HG03097 (cell line): ENCODE data around the gene DIAPH3.
"Not testable (repeated sequence)": the region's sequence is repeated elsewhere in the genome, so short reads cannot be mapped to it uniquely, and the experiment has no call there.

Source experiments
- ATAC-seq: cut with Tn5 transposase; IDR thresholded peaks from one replicate; pipeline ENCODE4 v1.9.1; 2021; ENCODE audit not compliant: unreplicated experiment, low FRiP score

The DIAPH3 gene

DNA sequence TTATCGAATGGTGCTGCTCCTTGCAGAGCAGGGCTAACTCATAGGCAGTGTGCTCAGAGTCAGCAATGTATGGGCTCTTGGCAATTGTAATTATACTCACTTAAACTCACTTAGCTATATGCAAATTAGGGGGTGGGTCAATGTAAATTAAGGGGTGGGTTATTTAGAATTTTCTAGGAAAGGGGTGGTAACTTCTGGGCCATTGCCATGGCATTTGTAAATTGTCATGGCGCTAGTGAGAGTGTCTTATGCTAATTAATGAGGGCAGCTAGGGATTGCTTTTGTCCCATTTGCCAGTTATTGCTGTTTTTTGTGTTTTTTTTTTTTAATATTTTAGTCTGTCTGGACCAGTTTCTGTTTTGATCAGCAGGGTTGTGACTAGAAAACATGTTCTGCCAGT is 68.4 kb downstream of the DIAPH3 start:
- ATAC-seq = no peak

DNA sequence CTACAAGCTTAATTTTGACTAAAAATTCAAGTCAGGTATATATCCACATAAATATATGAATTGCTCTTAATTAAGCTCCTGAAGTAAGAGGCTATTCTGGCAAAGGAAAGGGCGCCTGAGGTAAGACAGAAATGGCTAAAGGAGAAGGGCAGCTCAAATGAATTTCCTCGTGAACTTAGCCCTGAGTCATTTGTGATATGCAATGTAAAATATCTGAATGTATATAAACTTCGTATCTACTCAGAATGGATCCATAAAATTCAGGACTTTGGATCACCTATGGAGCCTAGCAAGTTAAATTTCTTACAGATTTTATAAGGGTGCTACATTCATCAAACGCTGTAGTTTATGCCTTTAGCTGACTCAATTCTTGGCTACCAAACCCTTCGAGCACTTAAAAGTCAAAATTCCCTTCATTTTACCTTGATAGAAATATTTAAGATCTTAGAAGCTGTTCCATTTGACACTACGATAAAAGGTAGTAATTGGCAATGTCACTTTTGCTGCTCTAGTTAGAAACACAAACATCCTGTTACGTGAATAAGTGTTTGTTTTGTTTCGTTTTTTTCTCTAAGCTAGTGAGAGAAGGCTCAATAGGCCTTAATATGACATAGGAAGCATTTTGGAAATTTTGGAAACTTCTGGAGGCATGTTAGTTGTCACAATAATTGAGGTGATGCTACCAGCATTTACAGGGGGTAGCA is 69.2 kb downstream of the DIAPH3 start:
- no peak for ATAC-seq

DNA sequence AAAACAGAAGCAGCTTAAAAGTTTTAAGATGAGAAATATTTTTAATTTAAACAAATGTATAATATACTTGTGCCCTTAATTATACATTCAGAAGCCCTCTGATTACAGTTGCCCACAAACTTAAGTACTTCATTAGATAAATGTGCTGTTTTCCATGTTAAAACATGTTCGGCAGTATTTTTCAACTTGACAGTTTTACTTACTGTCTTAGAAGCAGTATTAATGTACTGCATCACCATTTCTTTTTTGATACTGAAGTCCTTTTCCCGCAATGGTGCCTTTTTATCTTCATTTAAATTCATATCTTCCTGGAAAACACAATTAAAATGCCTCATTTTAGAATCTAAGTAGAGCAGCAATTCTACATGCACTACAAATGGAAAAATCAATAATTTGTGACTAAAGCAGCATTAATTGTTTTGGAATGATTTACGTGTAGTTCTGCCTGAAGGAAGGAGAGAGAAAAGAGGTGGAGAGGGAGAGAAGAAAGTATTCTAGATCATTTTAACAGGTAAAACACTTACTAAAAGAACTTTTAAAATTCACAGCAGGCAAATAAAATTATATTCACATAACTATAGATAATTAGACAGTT is 70.2 kb downstream of the DIAPH3 start:
- ATAC-seq = no peak

DNA sequence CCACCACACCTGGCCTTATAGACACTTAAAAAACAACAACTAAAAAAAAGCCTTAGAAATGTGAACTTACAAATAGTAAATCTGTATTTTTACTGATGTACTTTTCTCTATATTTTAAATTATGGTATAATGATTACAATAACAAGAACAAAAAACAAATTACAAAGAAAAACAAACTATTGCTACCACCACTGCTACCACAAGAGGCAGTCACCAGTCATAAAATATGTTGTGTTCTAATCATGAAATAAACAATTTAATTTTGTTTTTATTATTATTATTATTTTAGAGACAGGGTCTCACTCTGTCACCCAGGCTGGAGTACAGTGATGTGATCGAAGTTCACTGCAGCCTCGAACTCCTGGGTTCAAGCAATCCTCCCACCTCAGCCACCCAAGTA is 72.2 kb downstream of the DIAPH3 start:
- ATAC-seq = no peak

DNA sequence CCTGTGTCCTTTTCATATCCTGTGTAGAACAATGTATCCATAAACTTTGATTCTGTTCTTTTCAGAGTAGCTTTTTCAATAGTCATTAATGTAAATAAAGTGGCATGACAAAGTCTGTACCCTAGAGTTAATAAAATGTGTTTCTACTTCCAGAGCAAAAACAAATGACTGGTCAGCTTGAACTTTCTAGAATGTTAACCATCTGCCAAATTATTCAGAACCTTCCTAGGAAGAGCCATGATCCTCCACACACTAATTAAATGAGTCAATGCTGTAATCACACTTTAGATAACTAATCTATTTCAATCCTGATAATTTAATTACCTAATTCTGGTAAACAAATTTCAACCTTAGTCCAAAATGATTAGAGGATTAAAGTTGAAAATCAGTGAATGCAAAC is 73.2 kb downstream of the DIAPH3 start:
- ATAC-seq = no peak

DNA sequence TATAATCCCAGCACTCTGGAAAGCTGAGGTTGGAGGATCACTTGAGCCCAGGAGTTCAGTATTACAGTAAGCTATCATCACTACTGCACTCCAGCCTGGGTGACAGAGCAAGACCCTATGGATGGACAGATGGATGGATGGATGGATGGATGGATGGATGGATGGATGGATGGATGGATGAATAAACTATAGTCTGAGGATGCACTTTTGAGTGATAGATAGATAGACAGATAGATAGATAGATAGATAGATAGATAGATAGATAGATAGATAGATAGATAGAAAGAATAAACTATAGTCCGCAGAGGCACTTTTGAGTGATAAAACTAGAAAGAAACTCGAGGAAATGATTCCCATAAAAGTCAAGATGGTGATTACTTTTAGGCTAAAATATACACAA is 79.9 kb downstream of the DIAPH3 start:
- ATAC-seq = not testable (repeated sequence)

DNA sequence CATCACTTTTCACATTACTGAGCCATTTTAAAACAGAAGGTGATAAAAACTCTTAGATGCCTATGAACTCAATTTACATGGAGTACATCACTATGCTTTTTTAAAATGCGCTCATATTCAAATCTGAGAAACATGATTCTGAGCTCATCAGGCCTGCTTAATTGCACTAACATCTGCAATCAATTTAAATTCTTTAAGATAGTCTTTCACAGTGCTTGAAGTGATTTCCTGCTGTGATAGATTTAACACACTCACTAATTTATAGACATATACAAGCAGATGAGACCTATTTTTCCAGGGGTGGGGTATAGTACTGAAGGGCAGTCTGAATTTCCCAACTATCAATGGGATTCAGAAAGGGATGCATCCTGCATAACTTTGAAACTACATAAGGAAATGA is 82.9 kb downstream of the DIAPH3 start:
- no peak for ATAC-seq

DNA sequence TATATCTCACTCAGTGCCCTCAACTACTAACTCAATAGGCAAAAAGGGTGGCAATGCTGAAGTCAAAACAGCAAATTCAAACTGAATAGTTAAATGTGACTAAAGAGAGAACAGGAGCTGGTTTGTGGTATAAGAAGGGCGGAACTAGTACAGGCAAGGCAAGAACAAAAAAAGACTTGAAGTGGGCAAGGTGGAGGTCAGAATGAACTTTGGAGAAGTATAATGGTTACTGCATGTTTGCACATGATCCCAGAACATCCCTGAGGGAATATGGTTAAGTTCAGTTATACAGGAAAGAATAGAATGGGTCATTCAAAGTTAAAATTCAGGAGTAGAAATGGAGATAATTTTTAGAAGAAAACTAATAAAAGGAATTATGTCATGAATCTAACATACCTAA is 85.5 kb downstream of the DIAPH3 start:
- ATAC-seq = no peak

DNA sequence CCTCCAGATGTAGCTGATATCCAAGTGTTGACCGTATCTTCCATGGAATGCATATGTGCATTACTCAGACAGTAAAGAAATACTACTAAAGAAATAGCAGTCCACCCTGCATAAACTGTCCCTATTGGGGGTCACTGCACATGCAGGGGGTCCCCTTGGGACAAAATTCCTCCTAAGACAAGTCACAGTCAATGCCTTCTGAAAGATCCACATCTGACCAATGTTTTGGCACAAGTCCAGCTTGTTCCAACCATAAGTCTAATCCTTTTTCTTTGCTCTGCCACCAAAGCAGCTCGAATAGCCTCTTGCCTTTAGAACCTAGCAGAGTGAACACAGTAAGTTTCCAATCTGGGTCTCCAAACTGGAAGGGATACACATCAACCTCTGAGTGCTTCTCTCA is 87.9 kb downstream of the DIAPH3 start:
- no peak for ATAC-seq

DNA sequence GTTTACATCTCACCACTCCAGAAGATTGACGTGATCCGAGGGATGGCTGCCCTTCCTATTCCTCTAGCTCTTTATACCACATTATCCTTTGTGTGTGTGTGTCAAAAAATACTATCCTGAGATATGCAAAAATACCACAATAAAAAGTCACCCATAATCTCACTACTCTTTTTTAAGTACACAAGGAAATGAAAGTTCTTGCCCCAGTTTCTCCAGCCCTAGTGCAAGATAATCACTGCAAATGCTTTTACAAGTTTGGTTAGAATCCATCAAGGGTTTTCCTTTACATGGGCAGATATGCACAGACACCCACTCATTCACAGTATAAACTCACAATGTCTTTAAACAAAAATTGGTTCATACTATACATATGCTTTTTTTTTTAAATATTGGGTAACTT is 89.3 kb downstream of the DIAPH3 start:
- no peak for ATAC-seq

DNA sequence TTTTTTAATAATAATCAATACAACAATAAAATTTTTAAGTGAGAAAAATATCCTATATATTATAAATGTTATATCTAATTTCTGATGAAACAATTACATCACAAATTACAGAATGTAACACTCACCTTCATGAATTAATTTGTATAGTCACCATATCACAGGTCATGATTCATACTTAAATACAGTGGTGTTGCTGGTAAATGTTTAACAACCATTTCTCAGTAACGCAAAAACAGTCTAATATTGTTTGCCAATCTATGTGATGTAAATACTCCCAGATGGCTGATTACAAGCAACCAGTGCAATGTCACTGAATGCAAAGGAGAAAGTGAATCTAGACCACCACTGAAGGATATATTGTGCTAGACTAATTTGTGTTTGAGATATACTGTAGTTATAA is 97.5 kb downstream of the DIAPH3 start:
- ATAC-seq = no peak

DNA sequence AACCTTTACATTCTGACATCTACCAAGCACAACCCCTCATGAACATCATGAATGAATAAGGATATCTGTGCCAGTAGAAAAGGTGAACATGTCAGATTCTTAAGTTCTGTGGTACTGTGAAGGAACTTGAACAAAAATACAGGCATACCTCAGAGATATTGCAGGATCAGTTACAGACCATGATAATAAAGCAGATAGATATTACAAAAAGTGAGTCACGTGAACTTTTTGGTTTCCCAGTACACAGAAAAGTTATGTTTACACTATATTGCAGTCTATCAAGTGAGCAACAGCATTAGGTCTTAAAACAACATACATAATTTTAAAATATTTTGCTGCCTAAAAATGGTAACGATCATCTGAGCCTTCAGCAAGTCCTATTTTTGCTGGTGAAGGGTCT is 101.2 kb downstream of the DIAPH3 start:
- no peak for ATAC-seq

DNA sequence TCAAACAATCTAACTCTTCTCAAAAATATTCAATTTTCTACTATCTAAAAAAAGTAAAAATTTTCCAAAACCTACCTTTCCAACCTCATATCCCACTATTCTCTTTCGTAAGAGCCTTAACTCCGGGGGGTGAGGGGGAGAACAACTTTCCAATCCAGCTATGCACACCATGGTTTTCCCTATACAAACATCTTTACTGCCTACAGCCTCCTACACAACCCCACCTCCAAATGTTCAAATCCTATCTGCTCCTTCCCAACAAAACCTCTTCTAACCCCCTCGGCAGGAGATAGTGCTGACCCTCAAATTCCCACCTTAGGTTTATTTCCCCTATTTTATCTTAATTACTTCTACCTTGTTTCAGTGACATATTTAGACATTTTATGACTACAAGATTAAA is 102.0 kb downstream of the DIAPH3 start:
- no peak for ATAC-seq

DNA sequence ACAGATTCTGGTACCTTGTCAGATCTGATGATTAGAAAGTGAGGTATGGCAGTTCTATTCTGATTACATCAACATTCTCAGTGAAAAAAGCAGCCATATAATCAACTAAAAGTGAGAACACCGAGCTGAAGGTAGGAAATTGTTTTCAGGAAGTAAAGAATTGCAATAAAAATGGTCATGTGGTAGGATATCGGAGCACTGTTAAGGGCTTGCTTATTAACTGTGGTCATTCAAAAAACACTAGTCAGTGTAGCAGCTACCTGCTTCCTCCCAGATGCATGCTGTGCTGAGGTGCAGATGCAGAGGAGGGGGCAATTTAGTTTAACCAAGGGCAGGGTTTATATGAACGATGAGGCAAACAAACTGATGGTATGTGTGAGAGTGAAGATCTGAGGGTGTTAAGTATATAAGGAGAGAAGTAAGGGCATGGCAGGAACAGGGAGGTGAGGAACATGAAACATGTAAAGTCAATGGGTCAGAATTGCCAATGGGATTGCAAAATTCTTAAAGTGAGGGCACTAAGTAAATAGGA is 111.9 kb downstream of the DIAPH3 start:
- no peak for ATAC-seq

DNA sequence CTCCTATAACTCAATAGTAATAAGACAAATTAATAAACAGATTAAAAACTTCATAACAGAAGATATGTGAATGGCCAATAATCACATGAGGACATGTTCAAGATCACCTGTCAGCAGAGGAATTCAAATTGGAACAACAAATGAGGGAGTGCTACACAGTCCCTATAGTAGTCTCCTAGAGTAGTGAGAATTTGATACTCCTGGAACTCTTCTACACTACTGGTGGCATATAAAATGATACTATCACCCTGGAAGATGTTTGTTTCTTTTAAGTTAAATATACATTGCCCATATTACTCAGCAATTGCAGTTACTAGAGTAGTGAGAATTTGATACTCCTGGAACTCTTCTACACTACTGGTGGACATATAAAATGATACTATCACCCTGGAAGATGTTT is 115.4 kb downstream of the DIAPH3 start:
- ATAC-seq = not testable (repeated sequence)

DNA sequence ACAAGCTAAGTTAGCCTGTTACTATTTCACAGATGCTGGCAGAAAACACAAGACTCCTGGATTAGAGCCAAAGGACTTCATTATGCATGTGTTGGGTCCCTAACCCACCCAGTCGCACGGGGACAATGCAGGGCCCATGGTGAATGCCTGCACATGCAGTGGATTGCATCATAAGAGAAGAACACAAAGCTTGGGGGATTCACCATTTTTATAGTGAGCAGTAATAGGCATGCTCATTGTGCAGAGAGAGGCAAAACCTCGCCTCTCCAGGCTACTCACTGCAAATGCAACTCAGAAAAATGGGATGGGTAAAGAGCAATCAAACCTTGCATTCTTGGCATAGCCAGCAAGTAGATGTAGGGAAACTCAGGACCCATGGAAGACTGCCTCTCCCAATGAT is 115.8 kb downstream of the DIAPH3 start:
- ATAC-seq = no peak

DNA sequence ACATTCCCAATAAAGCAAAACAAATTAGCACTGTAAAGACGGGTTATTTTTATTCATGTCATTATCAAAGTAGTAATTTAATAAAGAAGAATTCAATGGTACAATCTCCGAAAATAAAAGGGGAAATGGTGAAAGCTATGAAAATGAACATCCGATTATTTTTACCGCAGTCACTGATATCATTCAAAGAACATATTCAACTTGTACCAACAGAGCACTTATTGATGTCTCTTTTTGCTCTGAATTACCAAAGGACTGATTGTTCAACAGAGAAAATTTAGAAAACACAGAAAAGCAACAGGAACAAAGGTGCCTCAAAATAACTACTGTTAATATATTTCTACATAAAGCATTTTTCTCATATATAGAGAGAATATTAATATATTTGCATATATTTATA is 119.4 kb downstream of the DIAPH3 start:
- no peak for ATAC-seq

DNA sequence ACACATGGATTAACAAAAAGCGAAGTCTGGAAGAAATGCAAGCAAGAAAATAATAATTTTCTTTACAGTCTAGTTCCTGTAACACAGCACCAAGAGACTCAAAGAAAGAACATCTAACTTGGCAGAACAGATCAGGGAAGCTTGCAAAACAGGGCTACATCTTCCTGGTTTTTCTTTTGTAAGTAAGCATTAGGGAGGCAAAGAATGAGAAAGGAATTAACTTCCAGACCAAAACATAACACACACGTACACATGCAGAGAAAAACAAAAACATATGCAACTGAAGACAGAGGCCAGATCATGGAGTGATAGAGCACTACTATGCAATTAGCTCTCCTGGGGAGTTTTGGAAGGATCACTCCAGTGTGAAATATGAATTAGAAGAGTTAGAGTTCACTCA is 120.5 kb downstream of the DIAPH3 start:
- ATAC-seq = no peak

DNA sequence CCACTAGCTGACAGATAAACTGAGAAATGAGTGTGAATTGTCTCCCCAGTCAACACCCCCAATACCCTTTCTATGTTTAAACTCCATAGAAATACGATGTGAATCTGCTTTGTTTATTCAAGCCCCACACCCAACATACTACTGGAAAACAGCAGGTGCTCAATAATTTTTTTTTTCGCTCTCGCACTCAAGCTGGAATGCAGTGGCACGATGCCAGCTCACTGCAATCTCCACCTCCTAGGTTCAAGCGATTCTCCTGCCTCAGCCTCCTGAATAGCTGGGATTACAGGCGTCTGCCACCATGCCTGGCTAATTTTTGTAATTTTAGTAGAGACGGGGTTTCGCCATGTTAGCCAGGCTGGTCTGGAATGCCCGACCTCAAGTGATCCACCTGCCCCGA is 123.1 kb downstream of the DIAPH3 start:
- not testable (repeated sequence) for ATAC-seq

DNA sequence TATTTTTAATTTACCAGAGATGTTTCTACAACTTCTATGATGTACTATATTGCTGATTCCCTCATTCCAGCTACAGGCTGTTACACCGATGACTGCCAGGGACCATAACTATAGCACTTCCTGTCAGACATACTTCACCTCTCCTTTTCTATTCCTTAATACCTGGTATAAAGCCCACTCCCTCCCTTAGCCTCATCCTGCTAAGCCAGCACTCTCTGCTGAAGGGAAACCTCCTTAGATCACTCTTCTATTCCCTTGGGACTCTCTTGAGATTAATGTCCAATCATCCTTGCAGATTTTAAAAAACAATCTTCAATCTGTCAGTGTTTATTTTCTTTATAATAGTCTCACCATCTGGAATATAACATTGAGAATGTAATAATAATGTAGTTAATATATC is 127.9 kb downstream of the DIAPH3 start:
- no peak for ATAC-seq

DNA sequence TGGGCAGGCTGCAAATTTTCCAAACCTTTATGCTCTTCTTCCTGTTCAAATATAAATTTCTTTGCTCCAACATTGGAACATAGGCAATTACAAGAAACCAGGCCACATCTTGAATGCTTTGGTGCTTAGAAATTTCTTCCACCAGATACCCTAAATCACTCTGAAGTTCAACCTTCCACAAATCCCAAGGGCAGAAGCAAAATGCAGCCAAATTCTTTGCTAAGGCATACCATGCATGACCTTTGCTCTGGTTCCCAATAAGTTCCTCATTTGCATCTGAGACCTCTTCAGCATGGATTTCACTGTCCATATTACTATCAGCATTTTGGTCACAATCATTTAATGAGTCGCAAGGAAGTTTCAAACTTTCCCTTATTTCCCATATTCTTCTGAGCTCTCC is 130.9 kb downstream of the DIAPH3 start:
- ATAC-seq = no peak

DNA sequence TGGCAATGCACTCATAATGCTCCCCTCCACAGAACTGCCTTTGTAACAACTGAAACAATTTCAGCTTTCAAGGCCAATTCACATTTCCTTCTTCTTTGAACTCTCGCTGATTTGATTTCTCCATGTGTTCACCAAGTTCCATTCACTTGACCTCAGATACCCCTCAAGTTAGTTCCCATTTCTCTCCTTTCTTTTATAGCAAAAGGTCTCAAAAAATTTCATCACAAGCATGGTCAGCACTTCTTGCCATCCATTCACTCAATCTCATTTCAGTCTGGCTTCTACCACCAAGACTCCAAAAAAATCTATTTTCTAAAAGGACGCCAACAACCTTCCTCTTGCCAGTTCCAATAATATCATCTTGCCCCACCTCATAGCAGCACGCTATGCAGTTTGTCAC is 135.7 kb downstream of the DIAPH3 start:
- ATAC-seq = no peak
